GM12874 (cell line): ENCODE results near the gene RGS19.

Source experiments
- TF ChIP-seq, protein P1 (sequence below): IDR thresholded peaks from 2 replicates; pipeline ENCODE4 v1.5.1; 2011; ENCODE audit warnings: low read depth, mild to moderate bottlenecking, control low read depth, low read length, moderate library complexity; ENCODE audit not compliant: insufficient read depth

Gene RGS19

GRCh38 chr20:64074963-64075362, 4.4 kb downstream of the RGS19 start:
- TF ChIP-seq, protein P1, sequence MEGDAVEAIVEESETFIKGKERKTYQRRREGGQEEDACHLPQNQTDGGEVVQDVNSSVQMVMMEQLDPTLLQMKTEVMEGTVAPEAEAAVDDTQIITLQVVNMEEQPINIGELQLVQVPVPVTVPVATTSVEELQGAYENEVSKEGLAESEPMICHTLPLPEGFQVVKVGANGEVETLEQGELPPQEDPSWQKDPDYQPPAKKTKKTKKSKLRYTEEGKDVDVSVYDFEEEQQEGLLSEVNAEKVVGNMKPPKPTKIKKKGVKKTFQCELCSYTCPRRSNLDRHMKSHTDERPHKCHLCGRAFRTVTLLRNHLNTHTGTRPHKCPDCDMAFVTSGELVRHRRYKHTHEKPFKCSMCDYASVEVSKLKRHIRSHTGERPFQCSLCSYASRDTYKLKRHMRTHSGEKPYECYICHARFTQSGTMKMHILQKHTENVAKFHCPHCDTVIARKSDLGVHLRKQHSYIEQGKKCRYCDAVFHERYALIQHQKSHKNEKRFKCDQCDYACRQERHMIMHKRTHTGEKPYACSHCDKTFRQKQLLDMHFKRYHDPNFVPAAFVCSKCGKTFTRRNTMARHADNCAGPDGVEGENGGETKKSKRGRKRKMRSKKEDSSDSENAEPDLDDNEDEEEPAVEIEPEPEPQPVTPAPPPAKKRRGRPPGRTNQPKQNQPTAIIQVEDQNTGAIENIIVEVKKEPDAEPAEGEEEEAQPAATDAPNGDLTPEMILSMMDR: no peak

- TF ChIP-seq, protein P1: no peak
These were observed 5.0 kb downstream of the RGS19 start for GRCh38 chr20:64074184-64074789.

GRCh38 chr20:64073476-64074183, 5.7 kb downstream of the RGS19 start:
- TF ChIP-seq, protein P1: no peak

DNA sequence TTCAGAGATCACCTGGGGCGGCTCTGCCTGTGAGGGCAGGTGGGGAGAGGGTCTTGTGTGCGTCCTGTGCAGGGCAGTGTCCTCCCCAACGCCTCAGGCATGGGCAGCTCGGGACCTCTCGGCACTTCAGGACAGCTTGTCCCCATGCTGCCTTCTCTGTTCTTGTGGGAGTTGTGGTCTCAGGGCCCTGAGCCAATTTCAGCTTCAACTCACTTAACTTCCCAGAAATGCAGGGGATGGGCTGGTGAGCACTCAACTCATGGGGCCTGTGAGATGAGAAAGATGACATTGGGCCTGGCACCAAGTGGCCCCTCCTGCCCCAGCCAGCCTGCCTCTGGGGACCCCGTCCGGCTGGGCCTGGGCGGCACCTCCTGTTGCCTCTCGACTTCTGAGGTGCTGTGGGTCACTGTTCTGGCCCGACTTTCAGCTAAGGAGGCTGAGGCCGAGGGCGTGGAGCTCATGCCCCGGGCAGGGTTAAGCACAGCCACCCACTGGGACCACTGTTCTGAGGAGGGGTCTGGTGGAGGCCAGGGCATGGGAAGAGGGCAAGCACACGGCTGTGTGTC, 6.7 kb downstream of the RGS19 start:
- TF ChIP-seq, protein P1: no peak

GRCh38 chr20:64071341-64072332, 7.7 kb downstream of the RGS19 start:
- TF ChIP-seq, protein P1: no peak

DNA sequence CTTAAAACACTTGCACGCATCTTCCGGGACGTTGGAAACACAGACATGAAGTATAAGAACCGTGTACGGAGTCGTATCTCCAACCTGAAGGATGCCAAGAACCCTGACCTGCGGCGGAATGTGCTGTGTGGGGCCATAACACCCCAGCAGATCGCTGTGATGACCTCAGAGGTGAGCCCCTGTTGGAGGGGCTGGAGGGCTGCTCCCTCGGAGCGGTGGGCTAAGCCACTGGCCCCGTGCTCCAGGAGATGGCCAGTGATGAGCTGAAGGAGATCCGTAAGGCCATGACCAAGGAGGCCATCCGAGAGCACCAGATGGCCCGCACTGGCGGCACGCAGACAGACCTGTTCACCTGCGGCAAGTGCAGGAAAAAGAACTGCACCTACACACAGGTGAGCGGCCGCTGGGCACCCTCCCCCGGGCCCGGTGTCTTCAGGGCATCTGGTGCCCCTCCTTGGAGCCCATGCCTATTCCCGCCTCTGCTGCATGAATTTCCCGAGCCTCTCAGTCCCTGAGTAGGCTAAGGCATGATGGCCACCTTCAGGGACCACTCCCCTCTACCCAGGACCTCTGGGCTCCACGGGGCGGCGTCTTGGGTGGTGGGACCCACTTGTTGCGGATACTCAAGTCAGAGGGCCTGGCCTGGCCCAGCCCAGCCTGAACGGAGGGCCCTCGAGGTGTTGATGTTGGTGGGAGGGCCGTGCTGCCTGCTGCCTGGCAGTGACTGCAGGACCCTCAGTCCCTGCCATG, 8.9 kb downstream of the RGS19 start:
- TF ChIP-seq, protein P1: no peak
